ENCODE results near the gene HOOK1. TPM values are rescaled to one million over a fixed set of nuclear protein-coding genes. Genes with fewer than 3 reads are reported as not detected.

Gene HOOK1
- total RNA-seq, 2 donors from 2014 or later: 19.9 to 23.7 TPM

- H3K36me3 Mint-ChIP-seq (ENCODE audit: low read depth): peaks cover 21% of the 10 kb centered on the region
- no peak overlapping the region for H3K4me3 Mint-ChIP-seq
- TF ChIP-seq, protein P1, sequence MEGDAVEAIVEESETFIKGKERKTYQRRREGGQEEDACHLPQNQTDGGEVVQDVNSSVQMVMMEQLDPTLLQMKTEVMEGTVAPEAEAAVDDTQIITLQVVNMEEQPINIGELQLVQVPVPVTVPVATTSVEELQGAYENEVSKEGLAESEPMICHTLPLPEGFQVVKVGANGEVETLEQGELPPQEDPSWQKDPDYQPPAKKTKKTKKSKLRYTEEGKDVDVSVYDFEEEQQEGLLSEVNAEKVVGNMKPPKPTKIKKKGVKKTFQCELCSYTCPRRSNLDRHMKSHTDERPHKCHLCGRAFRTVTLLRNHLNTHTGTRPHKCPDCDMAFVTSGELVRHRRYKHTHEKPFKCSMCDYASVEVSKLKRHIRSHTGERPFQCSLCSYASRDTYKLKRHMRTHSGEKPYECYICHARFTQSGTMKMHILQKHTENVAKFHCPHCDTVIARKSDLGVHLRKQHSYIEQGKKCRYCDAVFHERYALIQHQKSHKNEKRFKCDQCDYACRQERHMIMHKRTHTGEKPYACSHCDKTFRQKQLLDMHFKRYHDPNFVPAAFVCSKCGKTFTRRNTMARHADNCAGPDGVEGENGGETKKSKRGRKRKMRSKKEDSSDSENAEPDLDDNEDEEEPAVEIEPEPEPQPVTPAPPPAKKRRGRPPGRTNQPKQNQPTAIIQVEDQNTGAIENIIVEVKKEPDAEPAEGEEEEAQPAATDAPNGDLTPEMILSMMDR (conservative IDR thresholded peaks at IDR 0.05): no peak
- peaks cover 19% of the 10 kb centered on the region for H3K4me1 Mint-ChIP-seq
- H3K27me3 Mint-ChIP-seq (ENCODE audit: insufficient read depth): no peaks in the 10 kb centered on the region
- H3K4me1 ChIP-seq (ENCODE audit: control insufficient read depth, insufficient read depth, low read length): peaks cover 4% of the 10 kb centered on the region
- peaks cover 8% of the 10 kb centered on the region for H3K9me3 ChIP-seq (ENCODE audit: control insufficient read depth, low read length)
- no peak overlapping the region for H3K27ac ChIP-seq (ENCODE audit: low read depth, low read length)
- no peak overlapping the region for H3K9ac ChIP-seq (ENCODE audit: extremely low read depth, low read length, poor library complexity, severe bottlenecking)
- DNase-seq: peak; percentile 58
- H3K27me3 ChIP-seq (ENCODE audit: control insufficient read depth, insufficient read depth, low read length, poor library complexity, severe bottlenecking): no peaks in the 10 kb centered on the region
- H3K36me3 ChIP-seq (ENCODE audit: control insufficient read depth, insufficient read depth, low read length): no peaks in the 10 kb centered on the region
- H3K9me3 Mint-ChIP-seq: peaks cover 6% of the 10 kb centered on the region
- WGBS, 2 experiments (ENCODE audit: insufficient coverage in 1 of 2, insufficient read length in 1 of 2): 65 to 83% methylated on average over 4 of the region's 4 CpGs
- H3K4me3 ChIP-seq (ENCODE audit: low read length): no peak overlapping the region
- peak overlapping the region; percentile 82 for H3K27ac Mint-ChIP-seq
Measured at GRCh38 chr1:59856725-59857338, 42.1 kb downstream of the HOOK1 start.

- Mint-ChIP-seq H3K27me3 (ENCODE audit: insufficient read depth) (no peaks in the 10 kb centered on the region), H3K36me3 (ENCODE audit: low read depth) (peaks cover 21% of the 10 kb centered on the region), H3K4me3 (no peak overlapping the region), H3K27ac (no peak overlapping the region), H3K4me1 (peaks cover 20% of the 10 kb centered on the region), H3K9me3 (peaks cover 6% of the 10 kb centered on the region)
- Histone ChIP-seq H3K36me3 (ENCODE audit: control insufficient read depth, insufficient read depth, low read length) (no peaks in the 10 kb centered on the region), H3K27ac (ENCODE audit: low read depth, low read length) (no peak overlapping the region), H3K4me3 (ENCODE audit: low read length) (no peak overlapping the region), H3K9me3 (ENCODE audit: control insufficient read depth, low read length) (peaks cover 8% of the 10 kb centered on the region), H3K4me1 (ENCODE audit: control insufficient read depth, insufficient read depth, low read length) (peaks cover 4% of the 10 kb centered on the region), H3K9ac (ENCODE audit: extremely low read depth, low read length, poor library complexity, severe bottlenecking) (no peak overlapping the region), H3K27me3 (ENCODE audit: control insufficient read depth, insufficient read depth, low read length, poor library complexity, severe bottlenecking) (no peaks in the 10 kb centered on the region)
- TF ChIP-seq, protein P1 (conservative IDR thresholded peaks at IDR 0.05): no peak
- no peak for DNase-seq
- WGBS, 2 experiments (ENCODE audit: insufficient coverage in 1 of 2, insufficient read length in 1 of 2): 88 to 100% methylated on average over 1 to 5 of the region's 5 CpGs
Measured at GRCh38 chr1:59857679-59858354, 43.1 kb downstream of the HOOK1 start.

DNA sequence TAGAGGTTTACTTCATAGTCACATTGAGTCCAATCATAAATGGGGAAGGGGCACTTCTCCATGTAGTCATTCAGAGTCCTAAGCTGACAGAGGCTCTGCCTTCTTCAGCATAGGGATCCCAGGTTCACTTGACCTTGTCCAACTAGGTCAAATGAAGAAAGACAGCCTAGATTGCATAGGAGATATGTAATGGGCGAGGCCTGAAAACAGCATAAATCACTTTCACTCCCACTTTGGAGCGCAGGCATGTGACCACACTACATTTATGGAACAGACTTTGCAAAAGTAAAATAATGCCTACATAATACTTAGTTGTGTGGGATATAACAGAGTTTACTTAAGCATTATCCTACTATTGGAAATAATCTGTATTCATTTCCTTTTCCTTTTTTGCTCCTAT is 51.7 kb downstream of the HOOK1 start:
- Histone ChIP-seq H3K27me3 (ENCODE audit: control insufficient read depth, insufficient read depth, low read length, poor library complexity, severe bottlenecking) (no peaks in the 10 kb centered on the region), H3K27ac (ENCODE audit: low read depth, low read length) (no peak overlapping the region), H3K9me3 (ENCODE audit: control insufficient read depth, low read length) (no peaks in the 10 kb centered on the region), H3K9ac (ENCODE audit: extremely low read depth, low read length, poor library complexity, severe bottlenecking) (no peak overlapping the region), H3K4me1 (ENCODE audit: control insufficient read depth, insufficient read depth, low read length) (peaks cover 5% of the 10 kb centered on the region), H3K36me3 (ENCODE audit: control insufficient read depth, insufficient read depth, low read length) (peaks cover 5% of the 10 kb centered on the region), H3K4me3 (ENCODE audit: low read length) (no peak overlapping the region)
- Mint-ChIP-seq H3K27me3 (ENCODE audit: insufficient read depth) (no peaks in the 10 kb centered on the region), H3K27ac (no peak overlapping the region), H3K9me3 (no peaks in the 10 kb centered on the region), H3K36me3 (ENCODE audit: low read depth) (peaks cover 14% of the 10 kb centered on the region), H3K4me1 (peaks cover 9% of the 10 kb centered on the region), H3K4me3 (no peak overlapping the region)
- TF ChIP-seq, protein P1 (conservative IDR thresholded peaks at IDR 0.05): no peak
- WGBS, 2 experiments (ENCODE audit: insufficient coverage in 1 of 2, insufficient read length in 1 of 2): 80 to 90% methylated on average over 1 to 2 of the region's 2 CpGs
- DNase-seq: no peak
